Hematopoietic multipotent progenitor cell treated with erythropoietin and hydrocortisone succinate and interleukin-3 and kit ligand, for 15 days (in vitro differentiated cells): Measurements from ENCODE around the gene CAMKK2.
"Not testable (repeated sequence)": the region's sequence is repeated elsewhere in the genome, so short reads cannot be mapped to it uniquely, and the experiment has no call there.

Source experiments
- DNase-seq: peaks from one replicate; pipeline ENCODE4 v3.0.0-alpha.2; 2015; ENCODE audit warnings: low spot score

The CAMKK2 gene

DNA sequence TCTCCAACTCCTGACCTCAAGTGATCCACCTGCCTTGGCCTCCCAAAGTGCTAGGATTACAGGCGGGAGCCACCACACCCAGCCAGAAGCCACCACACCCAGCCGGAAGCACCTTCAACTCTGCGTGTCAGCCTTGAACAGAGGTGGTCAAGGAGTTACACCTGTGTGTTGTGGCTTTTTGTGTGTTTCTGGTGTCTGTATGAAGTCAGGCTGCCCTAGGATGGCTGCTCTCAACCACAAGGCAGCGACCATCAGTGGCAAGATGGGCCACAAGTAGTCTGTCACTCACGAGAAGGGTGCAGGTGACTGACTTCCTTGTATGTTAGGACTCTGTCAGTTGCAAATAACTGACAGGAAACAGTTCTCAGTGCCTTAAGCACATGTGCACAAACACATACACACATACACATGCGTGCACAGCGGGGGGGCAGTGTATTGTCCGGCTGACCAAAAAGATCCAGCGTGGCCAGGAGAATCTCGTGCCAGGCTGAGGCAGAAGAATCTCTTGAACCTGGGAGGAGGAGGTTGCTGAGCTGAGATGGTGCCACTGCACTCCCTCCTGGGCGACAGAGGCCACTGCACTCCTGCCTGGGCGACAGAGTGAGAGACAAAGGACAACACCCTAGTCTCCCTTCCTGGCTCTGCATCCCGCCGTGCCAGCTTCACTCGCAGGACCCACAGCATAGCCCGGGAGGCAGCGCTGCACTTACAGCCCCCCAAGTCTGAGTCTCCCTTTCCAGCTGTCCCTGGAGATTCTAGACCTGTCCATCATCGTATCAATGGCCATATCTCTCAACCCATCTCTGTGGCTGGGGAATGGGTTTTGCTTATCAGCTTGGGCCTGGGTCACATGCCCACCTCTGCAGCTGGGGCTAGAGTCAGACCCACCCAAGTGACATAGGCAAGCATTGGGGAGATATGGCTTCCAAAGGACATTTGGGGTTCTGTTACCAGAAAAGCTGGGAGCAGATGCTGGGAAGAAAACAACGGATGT, 72.9 kb downstream of the CAMKK2 start:
- DNase-seq = no peak

DNA sequence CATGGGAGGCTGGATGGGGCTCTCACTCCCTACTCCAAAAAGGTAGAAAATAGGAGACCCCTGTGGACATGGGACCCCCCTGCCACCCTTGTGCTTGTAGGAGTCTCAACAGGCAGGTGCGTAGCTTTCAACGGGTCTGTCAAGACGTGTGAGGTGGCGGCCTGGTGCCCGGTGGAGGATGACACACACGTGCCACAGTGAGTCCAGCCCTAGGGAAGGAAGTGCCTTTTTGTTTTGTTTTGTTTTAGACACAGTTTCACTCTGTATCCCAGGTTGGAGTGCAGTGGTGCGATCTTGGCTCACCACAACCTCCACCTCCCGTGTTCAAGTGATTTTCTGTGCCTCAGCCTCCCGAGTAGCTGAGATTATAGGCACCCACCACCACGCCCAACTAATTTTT, 73.7 kb downstream of the CAMKK2 start:
- DNase-seq = no peak

DNA sequence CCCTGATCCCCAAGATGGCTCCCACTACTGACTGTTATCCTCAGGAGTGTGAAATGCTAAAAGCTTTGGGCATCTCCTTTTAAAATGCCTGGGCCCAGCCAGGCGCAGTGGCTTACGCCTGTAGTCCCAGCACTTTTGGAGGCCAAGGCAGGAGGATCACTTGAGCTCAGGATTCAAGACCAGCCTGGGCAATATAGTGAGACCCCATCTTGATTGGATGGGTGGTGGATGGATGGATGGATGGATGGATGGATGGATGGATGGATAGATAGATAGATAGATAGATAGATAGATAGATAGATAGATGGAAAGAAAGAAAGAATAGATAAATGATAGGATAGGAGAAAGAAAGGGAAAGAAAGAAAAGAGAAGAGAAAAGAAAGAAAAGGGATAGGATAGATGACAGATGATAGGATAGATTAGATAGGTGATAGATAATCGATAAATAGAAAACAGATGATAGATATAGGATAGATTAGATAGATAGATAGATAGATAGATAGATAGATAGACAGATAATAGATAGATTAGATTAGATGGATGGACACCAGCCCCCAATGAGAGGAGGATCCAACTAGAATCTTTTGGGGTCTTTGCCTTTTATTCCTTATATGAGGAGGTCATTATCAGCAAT, 77.0 kb downstream of the CAMKK2 start:
- DNase-seq = no peak

DNA sequence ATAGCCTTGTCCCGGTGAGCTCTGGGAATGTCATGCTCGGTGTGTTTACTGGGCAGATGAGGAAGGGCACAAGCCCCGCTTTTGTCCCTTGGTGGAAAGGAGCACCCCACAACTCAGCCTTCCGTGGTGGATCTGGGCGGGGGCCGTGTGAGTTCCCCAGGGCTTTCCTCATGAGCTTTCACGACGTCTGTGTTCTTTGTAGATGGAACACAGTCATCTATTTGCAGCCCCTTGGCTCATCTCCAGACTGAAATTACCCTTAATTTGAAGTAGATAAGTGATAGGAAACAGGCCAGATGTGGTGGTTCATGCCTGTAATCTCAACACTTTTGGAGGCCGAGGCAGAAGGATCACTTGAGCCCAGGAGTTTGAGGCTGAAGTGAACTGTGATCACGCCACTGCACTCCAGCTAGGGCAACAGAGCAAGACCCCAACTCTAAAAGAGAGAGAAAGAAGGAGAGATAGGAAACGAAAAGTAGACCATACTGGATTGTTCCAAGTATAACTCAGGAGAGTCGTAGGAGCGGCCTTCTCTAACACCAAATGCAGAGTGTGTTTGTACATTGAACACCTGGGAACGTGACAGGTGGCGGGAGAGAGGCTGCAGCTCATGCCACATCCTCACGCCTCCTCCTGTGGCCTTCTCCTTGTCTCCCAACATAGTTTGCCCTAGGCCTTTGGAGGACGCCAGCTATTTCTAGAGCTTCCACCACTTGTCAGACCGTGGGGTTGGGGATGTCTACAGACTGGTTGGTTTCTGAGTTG, 77.7 kb downstream of the CAMKK2 start:
- no peak for DNase-seq

DNA sequence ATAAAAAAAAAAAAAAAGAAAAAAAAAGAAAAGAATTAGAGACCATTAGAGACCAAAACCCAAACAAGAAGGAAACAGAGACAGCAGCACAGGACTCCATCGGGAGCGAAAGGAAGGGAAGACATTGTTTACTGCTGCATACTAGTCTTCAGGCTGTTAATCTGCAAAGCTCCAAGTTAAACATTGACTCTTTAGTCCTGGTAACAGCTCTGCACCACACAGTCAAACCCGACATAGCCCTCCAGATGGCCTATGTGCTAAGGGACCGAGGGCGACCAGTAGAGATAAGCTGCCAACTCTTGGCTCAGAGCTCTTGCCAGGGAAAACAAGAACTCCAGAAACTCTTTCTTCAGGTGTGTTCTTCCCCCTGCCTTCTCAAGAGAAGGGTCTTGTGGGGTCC, 78.7 kb downstream of the CAMKK2 start:
- DNase-seq = no peak

DNA sequence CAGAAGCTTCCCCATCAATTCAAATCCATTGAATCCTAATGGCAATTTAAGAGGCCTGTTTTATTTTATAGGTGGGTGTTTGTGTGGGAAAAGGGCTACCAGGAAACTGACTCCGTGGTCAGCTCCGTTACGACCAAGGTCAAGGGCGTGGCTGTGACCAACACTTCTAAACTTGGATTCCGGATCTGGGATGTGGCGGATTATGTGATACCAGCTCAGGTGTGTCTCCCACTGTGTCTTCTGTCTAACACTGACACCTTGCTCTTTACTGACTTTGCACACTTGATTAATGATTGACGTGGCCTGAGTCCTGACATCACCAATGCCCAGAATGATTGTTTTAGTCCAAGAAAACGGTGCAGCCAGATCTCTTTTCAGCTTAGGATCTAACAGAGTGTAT, 79.4 kb downstream of the CAMKK2 start:
- no peak for DNase-seq

DNA sequence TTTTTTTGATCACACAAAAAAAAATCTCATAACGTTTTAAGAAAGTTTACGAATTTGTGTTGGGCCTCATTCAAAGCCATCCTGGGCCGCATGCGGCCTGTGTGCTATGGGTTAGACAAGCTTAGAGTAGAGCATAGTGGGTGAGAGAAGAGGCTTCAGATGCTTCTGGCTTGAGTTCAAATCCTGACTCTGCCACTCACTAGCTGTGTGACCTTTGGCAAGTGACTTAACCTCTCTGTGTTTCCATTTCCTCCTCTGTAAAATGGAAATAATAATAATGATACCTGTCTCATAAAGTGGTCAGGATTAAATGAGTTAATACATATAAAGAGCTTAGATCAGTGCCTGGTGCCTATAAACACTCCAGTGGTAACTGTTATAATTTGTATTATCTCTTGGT, 80.4 kb downstream of the CAMKK2 start:
- DNase-seq = no peak

DNA sequence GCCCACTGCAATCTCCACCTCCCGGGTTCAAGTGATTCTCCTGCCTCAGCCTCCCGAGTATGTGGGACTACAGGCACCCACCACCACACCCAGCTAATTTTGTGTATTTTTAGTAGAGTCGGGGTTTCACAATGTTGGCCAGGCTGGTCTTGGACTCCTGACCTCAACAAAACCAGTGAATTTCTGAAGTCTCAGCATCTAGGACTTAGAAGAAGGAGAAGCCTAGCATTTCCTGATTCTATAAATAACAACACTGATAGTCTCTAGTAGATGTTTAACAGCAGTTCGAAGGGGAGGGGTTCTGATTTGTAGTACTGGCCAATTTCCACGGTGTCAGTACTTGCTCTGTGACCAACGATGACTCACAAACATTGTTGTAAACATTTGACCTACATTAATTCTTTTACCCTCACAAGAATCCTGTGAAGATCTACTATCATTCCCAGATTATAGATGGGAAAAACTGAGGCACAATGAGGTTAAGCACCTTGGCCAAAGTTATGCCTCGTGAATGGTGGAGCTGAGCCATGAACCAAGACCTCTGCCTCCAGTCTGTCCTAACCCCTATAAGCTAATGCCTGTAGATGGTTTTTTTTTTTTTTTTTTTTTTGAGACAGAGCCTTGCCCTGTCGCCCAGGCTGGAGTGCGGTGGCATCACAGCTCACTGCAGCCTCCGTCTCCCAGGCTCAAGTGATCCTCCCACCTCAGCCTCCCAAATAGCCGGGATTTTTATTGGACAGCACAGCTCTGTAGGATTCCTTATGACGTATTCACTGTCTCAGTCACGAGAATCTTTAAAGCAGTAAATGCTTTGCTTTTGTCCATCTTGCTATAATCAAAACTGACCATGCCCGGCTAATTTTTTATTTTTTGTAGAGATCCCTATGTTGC, 81.4 kb downstream of the CAMKK2 start:
- DNase-seq = no peak

DNA sequence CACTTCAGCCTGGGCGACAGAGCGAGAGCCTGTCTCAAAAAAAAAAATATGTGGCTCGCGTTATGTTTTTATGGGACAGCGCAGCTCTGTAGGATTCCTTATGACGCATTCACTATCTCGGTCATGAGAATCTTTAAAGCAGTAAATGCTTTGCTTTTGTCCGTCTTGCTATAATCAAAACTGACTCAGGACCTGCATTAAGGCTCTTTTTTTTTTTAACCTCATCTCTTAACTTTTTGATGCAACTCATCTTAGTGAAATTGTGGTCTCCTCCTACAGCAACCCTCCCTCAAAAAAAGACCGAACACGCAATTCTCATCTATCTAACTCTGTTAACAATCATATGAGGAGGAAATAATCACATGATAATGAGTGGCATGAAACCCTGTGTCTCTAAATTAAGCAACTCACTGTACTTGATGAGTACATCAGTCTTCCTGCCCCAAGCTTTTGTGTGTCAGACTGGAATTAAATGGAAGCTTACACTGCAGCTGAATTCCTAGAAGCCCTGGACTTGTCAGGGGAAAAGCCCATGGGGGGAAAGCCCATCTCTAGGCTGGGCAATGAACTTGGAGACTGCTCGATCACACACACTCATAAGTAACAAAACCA, 82.2 kb downstream of the CAMKK2 start:
- no peak for DNase-seq

DNA sequence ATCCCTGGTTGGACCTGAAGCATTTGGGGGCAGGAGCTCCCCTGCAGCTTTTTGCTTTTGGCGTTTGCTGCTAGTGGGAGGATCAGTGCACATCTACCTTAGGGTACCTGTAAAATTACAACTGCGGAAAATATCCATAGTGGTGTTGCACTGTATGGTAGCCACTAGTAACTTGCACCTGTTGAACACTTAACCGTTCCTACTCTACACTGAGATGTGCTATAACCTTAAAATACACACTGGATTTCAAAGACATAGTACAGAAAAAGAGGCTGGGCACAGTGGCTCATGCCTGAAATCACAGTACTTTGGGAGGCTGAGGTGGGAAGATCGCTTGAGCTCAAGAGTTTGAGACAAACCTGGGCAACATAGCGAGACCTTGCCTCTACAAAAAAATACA, 83.6 kb downstream of the CAMKK2 start:
- no peak for DNase-seq

DNA sequence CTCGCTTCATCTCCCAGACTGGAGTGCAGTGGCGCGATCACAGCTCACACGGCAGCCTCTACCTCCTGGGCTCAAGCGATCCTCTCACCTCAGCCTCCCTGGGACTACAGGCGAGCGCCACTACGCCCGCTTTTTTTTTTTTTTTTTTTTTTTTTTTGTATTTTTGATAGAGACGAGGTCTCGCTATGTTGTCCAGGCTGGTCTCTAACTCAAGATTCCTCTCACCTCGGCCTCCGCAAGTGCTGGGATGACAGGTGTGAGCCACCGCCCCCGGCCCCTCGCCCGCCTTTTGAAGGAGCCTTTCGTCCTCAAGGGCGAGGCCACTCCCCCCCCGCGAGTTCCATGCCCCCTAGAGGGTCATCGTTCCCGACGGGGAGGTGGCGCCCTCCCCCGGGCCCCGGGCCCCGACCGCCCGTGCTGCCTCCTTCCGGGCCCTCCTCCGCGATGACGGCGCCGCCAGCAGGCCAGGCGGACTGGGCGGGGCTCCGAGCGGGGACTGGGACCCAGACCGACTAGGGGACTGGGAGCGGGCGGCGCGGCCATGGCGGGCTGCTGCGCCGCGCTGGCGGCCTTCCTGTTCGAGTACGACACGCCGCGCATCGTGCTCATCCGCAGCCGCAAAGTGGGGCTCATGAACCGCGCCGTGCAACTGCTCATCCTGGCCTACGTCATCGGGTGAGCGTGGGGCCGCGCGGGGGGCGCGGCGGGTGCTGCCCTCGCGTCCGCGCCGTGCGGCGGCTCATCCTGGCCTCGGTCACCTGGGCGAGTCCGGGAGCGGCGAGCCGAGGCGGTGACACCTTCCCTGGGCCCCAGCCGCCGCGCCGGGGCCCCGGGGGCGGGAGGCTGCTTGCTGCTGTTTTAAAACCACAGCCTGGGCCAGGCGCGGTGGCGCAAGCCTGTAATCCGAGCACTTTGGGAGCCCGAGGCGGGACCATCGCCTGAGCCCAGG, 86.6 kb downstream of the CAMKK2 start, which contains the start of gene P2RX4:
TSS of gene P2RX4 (plus strand) at position 506 of the 949 bp plus-strand sequence. CDS start at position 542, 36 bp downstream.
- DNase-seq = peak; percentile 58

DNA sequence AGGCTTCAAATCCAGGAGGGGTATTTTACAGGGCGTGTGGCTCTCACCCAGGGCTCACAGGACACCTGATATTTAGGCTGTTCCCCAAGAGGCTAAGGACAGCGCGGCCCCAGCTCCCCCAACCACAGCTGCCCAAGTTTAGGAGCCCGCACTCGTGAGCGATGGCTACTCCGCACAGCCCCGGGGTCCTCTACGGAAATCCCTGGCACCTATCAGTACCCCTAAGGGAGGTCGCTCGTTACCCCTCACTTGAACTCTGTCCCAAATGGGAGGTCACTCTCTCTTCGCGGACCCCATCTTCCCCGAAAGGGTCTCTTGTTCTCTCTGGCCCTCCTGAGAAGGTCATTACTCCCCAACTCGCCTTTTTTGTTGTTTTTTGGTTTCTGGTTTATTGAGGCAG, 87.3 kb downstream of the CAMKK2 start:
- DNase-seq = no peak

DNA sequence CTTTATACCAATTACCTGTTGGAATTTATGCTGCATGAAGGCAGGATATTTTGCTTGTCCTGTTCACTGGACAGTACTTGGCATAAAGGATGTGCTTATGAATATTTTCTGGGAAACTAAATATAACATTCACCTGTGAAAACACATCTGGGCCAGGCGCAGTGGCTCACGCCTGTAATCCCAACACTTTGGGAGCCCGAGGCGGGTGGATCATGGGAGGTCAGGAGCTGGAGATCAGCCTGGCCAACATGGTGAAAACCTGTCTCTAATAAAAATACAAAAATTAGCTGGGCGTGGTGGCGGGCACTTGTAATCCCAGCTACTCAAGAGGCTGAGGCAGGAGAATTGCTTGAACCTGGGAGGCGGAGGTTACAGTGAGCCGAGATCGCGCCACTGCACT, 87.9 kb downstream of the CAMKK2 start:
- DNase-seq = not testable (repeated sequence)

DNA sequence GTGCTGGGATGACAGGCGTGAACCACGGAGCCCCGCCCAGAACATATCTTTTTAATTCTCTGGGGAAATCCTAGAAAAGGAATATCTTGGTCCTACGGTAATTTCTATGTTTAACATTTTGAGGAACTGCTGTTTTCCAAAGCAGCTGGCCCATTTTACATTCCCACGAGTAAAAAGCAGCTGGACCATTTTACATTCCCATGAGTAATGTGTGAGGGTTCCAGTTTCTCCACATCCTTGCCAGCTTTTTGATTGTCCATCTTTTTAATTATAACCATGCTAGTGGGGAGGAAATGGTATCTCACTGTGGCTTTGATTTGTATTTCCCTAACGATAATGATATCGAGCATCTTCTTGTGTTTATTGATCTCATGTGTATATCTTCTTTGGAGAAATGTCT, 91.0 kb downstream of the CAMKK2 start:
- no peak for DNase-seq

DNA sequence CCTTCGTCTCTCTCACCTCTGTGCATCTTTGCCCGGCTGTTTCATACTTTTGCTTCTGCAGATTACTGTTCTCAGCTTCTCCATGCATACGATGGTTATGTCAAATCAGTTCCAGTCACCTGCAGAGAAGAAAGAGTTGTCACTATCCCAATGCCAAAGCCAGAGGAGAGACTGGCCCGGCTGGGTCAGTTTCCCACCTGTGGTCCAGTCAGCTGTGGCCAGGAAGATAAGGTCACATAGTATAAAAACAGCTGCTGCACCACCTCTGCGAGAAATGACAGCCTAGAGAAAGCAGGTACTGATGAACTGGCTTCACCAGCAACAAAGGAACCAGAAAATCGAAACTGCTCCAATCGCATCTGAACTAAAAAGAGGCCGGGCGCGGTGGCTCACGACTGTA, 93.0 kb downstream of the CAMKK2 start:
- no peak for DNase-seq

DNA sequence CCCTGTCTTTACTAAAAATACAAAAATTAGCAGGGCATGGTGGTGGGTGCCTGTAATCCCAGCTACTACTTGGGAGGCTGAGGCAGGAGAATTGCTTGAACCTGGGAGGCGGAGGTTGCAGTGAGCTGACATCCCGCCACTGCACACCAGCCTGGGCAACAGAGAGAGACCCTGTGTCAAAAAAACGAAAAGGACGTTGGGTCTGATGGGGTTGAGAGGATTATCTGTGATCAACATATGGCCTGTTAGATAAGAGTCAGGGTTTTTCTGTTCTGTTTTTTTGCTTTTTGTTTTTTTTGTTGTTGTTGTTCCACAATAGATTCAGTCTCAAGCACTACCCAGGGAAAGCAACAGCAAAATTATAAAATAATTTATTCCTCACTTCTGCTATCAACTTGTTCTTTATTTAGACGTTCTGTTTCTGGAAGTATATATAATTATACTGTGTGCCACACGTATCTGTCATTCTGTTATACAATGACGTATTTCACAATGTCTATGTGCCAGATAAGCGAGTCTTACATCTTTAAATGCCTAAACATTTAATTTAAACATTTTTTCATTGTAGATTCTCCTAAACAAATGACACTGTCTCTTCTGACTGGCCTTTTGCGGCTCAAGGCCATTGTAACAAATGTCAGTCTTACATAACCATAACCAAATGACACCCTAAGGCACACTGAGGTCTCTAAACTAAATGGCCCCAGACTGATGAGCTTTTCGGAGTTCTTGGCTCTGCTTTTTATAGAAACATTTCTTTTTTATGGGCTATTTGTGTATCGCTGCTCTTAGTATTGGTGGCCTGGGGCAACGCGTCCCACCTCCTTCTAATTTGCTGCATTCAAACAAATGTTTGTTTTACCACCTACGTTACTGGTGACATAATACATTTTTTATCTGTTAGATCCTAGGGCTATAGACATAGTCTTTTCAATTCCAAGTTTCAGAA, 93.8 kb downstream of the CAMKK2 start:
- DNase-seq = peak; percentile 17

DNA sequence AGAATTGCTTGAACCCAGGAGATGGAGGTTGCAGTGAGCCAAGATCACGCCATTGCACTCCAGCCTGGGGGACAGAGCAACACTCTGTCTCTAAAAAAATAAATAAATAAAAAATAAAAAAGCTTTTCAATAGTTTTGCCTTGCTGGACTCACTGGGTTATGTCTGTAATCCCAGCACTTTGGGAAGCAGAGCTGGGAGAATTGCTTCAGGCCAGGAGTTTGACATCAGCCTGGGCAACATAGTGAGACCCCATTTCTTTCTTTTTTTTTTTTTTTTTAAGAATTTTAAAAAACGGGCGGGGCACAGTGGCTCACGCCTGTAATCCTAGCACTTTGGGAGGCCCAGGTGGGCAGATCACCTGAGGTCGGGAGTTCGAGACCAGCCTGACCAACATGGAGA, 95.4 kb downstream of the CAMKK2 start:
- not testable (repeated sequence) for DNase-seq

DNA sequence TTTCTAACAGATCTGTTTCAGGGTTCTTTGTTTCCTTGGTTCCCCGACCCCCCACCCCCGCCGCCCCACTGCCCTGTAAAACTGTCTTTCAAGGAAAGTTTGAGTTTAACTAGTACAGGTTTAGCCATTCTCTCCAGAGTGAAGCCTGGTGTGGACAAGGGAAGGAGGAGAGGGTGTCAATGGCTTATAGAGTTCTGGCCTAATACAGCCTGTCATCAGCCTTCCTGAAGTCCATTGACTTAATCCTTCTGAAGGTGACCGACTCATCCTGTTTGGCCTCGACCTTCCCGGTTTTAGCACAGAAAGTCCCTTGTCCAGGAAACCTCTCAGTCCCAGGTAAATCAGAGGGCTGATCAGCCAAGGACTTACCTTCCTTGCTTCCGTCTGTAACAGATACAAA, 97.6 kb downstream of the CAMKK2 start:
- no peak for DNase-seq

DNA sequence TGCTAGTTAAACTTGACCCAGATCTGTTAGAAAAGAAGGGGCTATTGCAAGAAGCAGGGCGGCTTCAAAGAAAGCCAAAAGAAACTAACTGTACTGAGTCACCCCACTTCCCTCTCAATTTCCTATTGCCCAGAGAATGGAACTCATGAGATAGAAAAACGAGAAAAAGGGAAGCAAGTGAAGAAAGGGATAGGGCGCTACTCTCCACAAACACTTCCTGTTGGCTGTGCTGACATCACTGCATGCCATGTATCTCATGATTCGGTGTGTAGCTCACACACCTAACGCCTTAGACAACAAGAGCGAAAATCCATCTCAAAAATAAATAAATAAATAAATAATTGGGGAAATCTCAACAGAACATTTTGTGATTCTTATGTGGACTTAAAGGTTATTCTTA, 99.6 kb downstream of the CAMKK2 start:
- DNase-seq = no peak
